Smooth muscle cell of bladder (primary cell): ENCODE measurements around the gene KICS2. TPM values are rescaled to one million over a fixed set of nuclear protein-coding genes. Genes with fewer than 3 reads are reported as not detected.

Experiments used
- total RNA-seq: library from RNA; depleted of rRNA; stranded (reverse); fragments of >200 nt; gene quantifications from 2 replicates; pipeline ENCODE4 v1.2.3, GENCODE V29; 2014

KICS2 gene
- total RNA-seq, result 5.3 and 7.3 TPM in 2 replicates

DNA sequence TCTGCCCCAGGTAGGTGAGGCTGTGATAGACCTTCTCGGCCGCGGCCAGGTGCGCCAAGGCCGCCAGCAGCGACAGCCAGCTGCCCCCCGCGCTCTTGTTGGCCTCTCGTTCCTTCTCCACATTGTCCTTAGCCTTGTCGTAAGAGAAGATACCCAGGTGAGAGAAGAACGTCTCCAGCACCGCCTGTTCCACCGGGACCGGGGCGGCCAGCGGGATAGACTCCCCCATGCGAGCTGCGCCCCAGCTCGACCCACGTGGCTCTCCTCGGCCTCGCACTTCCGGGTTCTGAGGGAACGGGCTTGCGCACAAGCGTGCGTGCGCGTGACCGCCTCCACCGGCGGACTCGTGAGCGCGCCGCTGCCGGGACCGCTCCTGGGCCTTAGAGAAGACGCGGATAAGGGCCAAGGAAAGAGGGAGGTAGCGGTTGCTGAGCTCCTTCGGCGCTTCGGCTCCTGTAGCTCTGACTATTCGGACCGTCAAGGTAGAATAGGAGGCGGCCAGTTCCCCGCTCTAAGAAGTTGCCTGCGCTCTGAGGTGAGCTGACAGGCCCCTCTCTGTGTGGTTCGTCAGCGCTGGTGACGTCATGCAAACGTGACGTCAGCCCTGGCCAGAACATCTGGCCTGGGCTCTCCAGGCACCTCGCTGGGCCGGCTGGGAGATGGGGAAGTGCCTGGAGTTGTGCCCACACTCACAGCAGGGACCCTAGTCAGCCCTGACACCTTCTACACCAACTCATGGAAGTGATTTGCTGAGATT lies at the start of gene KICS2:
TSS of gene KICS2 (minus strand) at position 288 of the 757 bp plus-strand sequence. CDS start at position 229, 59 bp downstream.

Other genes starting within 250 kb of the KICS2 start
- 0.28 and 0.37 TPM in 2 replicates for gene C12orf56, start 168.5 kb upstream of the KICS2 start, total RNA-seq
- gene XPOT, start 182.1 kb upstream of the KICS2 start, total RNA-seq, result 121 and 127 TPM in 2 replicates
- gene TBK1, start 229.8 kb upstream of the KICS2 start, total RNA-seq, result 28.7 and 36.5 TPM in 2 replicates